WTC11 (cell line): ENCODE data around the gene GABBR2.

Experiments used
- CTCF ChIP-seq: fragments of 200-600 bp; IDR thresholded peaks from 2 replicates; pipeline ENCODE4 v1.8.0; 2022; ENCODE audit warnings: antibody characterized with exemption
- E2F1 ChIP-seq: sonication (generic); formaldehyde crosslinking; IDR thresholded peaks from 2 replicates; pipeline ENCODE4 v1.8.0; 2022; ENCODE audit warnings: mild to moderate bottlenecking, missing genetic modification reagents
- E2F4 ChIP-seq: sonication (generic); formaldehyde crosslinking; IDR thresholded peaks from 2 replicates; pipeline ENCODE4 v1.8.1; 2022; ENCODE audit warnings: low read depth, mild to moderate bottlenecking, moderate library complexity, missing genetic modification reagents, borderline replicate concordance
- FOXK1 ChIP-seq: sonication (generic); formaldehyde crosslinking; IDR thresholded peaks from 2 replicates; pipeline ENCODE4 v1.8.0; 2022; ENCODE audit warnings: mild to moderate bottlenecking, moderate library complexity, missing genetic modification reagents
- FOXP1 ChIP-seq: sonication (generic); formaldehyde crosslinking; IDR thresholded peaks from 2 replicates; pipeline ENCODE4 v1.8.0; 2022; ENCODE audit warnings: missing genetic modification reagents, mild to moderate bottlenecking, moderate library complexity, borderline replicate concordance
- IRF2 ChIP-seq: sonication (generic); formaldehyde crosslinking; IDR thresholded peaks from 2 replicates; pipeline ENCODE4 v1.8.0; 2022; ENCODE audit warnings: low read depth, missing genetic modification reagents, borderline replicate concordance
- NR2C2 ChIP-seq: sonication (generic); formaldehyde crosslinking; IDR thresholded peaks from 2 replicates; pipeline ENCODE4 v1.8.0; 2022; ENCODE audit warnings: mild to moderate bottlenecking, missing genetic modification reagents
- NR3C1 ChIP-seq: sonication (generic); formaldehyde crosslinking; conservative IDR thresholded peaks from 2 replicates; pipeline ENCODE4 v1.8.1; 2023; ENCODE audit warnings: low read depth, mild to moderate bottlenecking, missing genetic modification reagents
- SMAD3 ChIP-seq: sonication (generic); formaldehyde crosslinking; IDR thresholded peaks from 2 replicates; pipeline ENCODE4 v1.8.0; 2022; ENCODE audit warnings: missing genetic modification reagents, mild to moderate bottlenecking, borderline replicate concordance
- TEAD4 ChIP-seq: sonication (generic); formaldehyde crosslinking; IDR thresholded peaks from 2 replicates; pipeline ENCODE4 v1.8.0; 2022; ENCODE audit warnings: mild to moderate bottlenecking, missing genetic modification reagents
- ZBTB21 ChIP-seq: sonication (generic); formaldehyde crosslinking; IDR thresholded peaks from 2 replicates; pipeline ENCODE4 v1.8.1; 2023; ENCODE audit warnings: mild to moderate bottlenecking, missing genetic modification reagents, borderline replicate concordance
- ZNF281 ChIP-seq: sonication (generic); formaldehyde crosslinking; IDR thresholded peaks from 2 replicates; pipeline ENCODE4 v1.8.0; 2023; ENCODE audit warnings: mild to moderate bottlenecking, missing genetic modification reagents
- ZSCAN18 ChIP-seq: fragments of 250-450 bp; sonication (Bioruptor Pico); IDR thresholded peaks from 2 replicates; pipeline ENCODE4 v2.1.2; 2022; ENCODE audit warnings: mild to moderate bottlenecking, moderate library complexity

- TF ChIP-seq E2F1: no peak
- TF ChIP-seq CTCF: no peak
- TF ChIP-seq NR2C2 (CRISPR knock-in tag): no peak
- no peak for TF ChIP-seq FOXK1 (CRISPR knock-in tag)
- TF ChIP-seq FOXP1 (CRISPR knock-in tag): no peak
- no peak for TF ChIP-seq ZBTB21 (CRISPR knock-in tag)
- no peak for TF ChIP-seq E2F4 (CRISPR knock-in tag)
- TF ChIP-seq ZNF281 (CRISPR knock-in tag): no peak
- no peak for TF ChIP-seq NR3C1 (CRISPR knock-in tag)
- no peak for TF ChIP-seq SMAD3 (CRISPR knock-in tag)
- no peak for TF ChIP-seq TEAD4
- no peak for TF ChIP-seq ZSCAN18
- no peak for TF ChIP-seq IRF2 (CRISPR knock-in tag)
These were observed 168.3 kb downstream of the GABBR2 start for GRCh38 chr9:98540476-98540875.
